ENCODE data around the gene OTOA.

GRCh38 chr16:21654881-21655280 lies 8.9 kb upstream of the OTOA start:
- TF ChIP-seq POLR2A (IDR thresholded peaks at IDR 0.05; ENCODE audit: low read depth, low read length) (no peak), CTCF (IDR thresholded peaks at IDR 0.05; ENCODE audit: extremely low read depth in 1 of 2, insufficient read depth in 1 of 2, low read depth in 1 of 2, low read length in 2 of 2) (no peak), MYC (IDR thresholded peaks at IDR 0.05; ENCODE audit: low read depth, low read length) (no peak), JUN (IDR thresholded peaks at IDR 0.05; ENCODE audit: borderline replicate concordance, insufficient read depth, insufficient read length, low read depth) (no peak), EZH2 (IDR thresholded peaks at IDR 0.05; ENCODE audit: borderline replicate concordance, low read depth, low read length, severe bottlenecking) (no peak)

All from endothelial cell of umbilical vein (primary cell).